ENCODE data around the gene ZNF592.

The ZNF592 gene

GRCh38 chr15:84828086-84828908 lies 79.9 kb downstream of the ZNF592 start:
- no peak overlapping the region for H2AFZ ChIP-seq (ENCODE audit: low read length, unreplicated experiment)

GRCh38 chr15:84829428-84829827 lies 81.0 kb downstream of the ZNF592 start:
- H3K36me3 ChIP-seq (ENCODE audit: insufficient read depth, low read length): no peaks in the 10 kb centered on the region
- H3K27me3 ChIP-seq (ENCODE audit: insufficient read depth, low read length): peaks cover 4% of the 10 kb centered on the region; the same call in 1 of the 2 replicates
- no peaks in the 10 kb centered on the region for H3K79me2 ChIP-seq (ENCODE audit: control insufficient read depth, insufficient read depth, low read length, unreplicated experiment)
- H3K27ac ChIP-seq (ENCODE audit: low read depth, low read length): no peak overlapping the region
- peaks cover 7% of the 10 kb centered on the region for H3K4me1 ChIP-seq (ENCODE audit: control insufficient read depth, insufficient read depth, low read length, unreplicated experiment)
- no peak overlapping the region for H2AFZ ChIP-seq (ENCODE audit: low read length, unreplicated experiment)
- H3K4me3 ChIP-seq (ENCODE audit: low read depth, low read length): no peak overlapping the region

More at GRCh38 chr15:84828086-84828908, 79.9 kb downstream of the ZNF592 start:
- H3K4me3 ChIP-seq (ENCODE audit: low read depth, low read length): no peak overlapping the region
- peaks cover 4% of the 10 kb centered on the region; the same call in 1 of the 2 replicates for H3K27me3 ChIP-seq (ENCODE audit: insufficient read depth, low read length)
- peaks cover 3% of the 10 kb centered on the region for H3K4me1 ChIP-seq (ENCODE audit: control insufficient read depth, insufficient read depth, low read length, unreplicated experiment)
- no peaks in the 10 kb centered on the region for H3K79me2 ChIP-seq (ENCODE audit: control insufficient read depth, insufficient read depth, low read length, unreplicated experiment)
- H3K36me3 ChIP-seq (ENCODE audit: insufficient read depth, low read length): no peaks in the 10 kb centered on the region
- no peak overlapping the region for H3K27ac ChIP-seq (ENCODE audit: low read depth, low read length)

GRCh38 chr15:84830036-84830435 lies 81.6 kb downstream of the ZNF592 start:
- H3K27me3 ChIP-seq (ENCODE audit: insufficient read depth, low read length): peaks cover 4% of the 10 kb centered on the region; the same call in 1 of the 2 replicates
- no peak overlapping the region for H3K27ac ChIP-seq (ENCODE audit: low read depth, low read length)
- no peak overlapping the region for H3K4me3 ChIP-seq (ENCODE audit: low read depth, low read length)
- H3K79me2 ChIP-seq (ENCODE audit: control insufficient read depth, insufficient read depth, low read length, unreplicated experiment): no peaks in the 10 kb centered on the region
- H3K36me3 ChIP-seq (ENCODE audit: insufficient read depth, low read length): no peaks in the 10 kb centered on the region
- H3K4me1 ChIP-seq (ENCODE audit: control insufficient read depth, insufficient read depth, low read length, unreplicated experiment): peaks cover 7% of the 10 kb centered on the region
- H2AFZ ChIP-seq (ENCODE audit: low read length, unreplicated experiment): no peak overlapping the region

GRCh38 chr15:84831028-84831427 lies 82.6 kb downstream of the ZNF592 start:
- Histone ChIP-seq H2AFZ (ENCODE audit: low read length, unreplicated experiment) (no peak overlapping the region), H3K36me3 (ENCODE audit: insufficient read depth, low read length) (no peaks in the 10 kb centered on the region), H3K4me3 (ENCODE audit: low read depth, low read length) (no peak overlapping the region), H3K27ac (ENCODE audit: low read depth, low read length) (no peak overlapping the region), H3K79me2 (ENCODE audit: control insufficient read depth, insufficient read depth, low read length, unreplicated experiment) (no peaks in the 10 kb centered on the region), H3K4me1 (ENCODE audit: control insufficient read depth, insufficient read depth, low read length, unreplicated experiment) (peaks cover 7% of the 10 kb centered on the region), H3K27me3 (ENCODE audit: insufficient read depth, low read length) (peaks cover 4% of the 10 kb centered on the region; the same call in 1 of the 2 replicates)

DNA sequence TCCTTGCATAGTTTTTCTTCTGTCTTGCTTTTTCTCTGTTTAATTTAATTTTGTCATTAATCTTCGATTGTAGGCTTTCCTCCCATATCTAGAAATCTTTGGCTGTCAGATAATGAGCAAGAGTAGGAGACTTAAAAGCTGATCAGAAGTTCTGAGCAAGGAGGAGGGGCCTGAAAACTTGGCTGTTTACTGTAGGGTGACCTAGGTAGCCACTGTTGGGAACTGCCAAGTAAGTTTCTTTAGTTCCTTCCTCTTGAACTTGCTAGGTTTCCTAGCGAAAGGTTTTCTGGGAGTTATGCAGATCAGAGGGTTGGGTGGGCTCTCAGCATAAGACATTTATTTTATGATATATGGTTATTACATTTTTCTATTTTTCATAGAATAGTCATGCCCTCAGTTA lies 83.2 kb downstream of the ZNF592 start:
- H3K4me1 ChIP-seq (ENCODE audit: control insufficient read depth, insufficient read depth, low read length, unreplicated experiment): peaks cover 7% of the 10 kb centered on the region
- no peaks in the 10 kb centered on the region for H3K79me2 ChIP-seq (ENCODE audit: control insufficient read depth, insufficient read depth, low read length, unreplicated experiment)
- peaks cover 4% of the 10 kb centered on the region; the same call in 1 of the 2 replicates for H3K27me3 ChIP-seq (ENCODE audit: insufficient read depth, low read length)
- no peak overlapping the region for H3K27ac ChIP-seq (ENCODE audit: low read depth, low read length)
- no peaks in the 10 kb centered on the region for H3K36me3 ChIP-seq (ENCODE audit: insufficient read depth, low read length)
- no peak overlapping the region for H3K4me3 ChIP-seq (ENCODE audit: low read depth, low read length)
- H2AFZ ChIP-seq (ENCODE audit: low read length, unreplicated experiment): no peak overlapping the region

- Histone ChIP-seq H3K27ac (ENCODE audit: low read depth, low read length) (no peak overlapping the region), H3K79me2 (ENCODE audit: control insufficient read depth, insufficient read depth, low read length, unreplicated experiment) (no peaks in the 10 kb centered on the region), H3K27me3 (ENCODE audit: insufficient read depth, low read length) (peaks cover 4% of the 10 kb centered on the region; the same call in 1 of the 2 replicates), H2AFZ (ENCODE audit: low read length, unreplicated experiment) (no peak overlapping the region), H3K36me3 (ENCODE audit: insufficient read depth, low read length) (no peaks in the 10 kb centered on the region), H3K4me3 (ENCODE audit: low read depth, low read length) (no peak overlapping the region), H3K4me1 (ENCODE audit: control insufficient read depth, insufficient read depth, low read length, unreplicated experiment) (peaks cover 7% of the 10 kb centered on the region)
Observed at GRCh38 chr15:84832448-84833040, 84.2 kb downstream of the ZNF592 start.

GRCh38 chr15:84833447-84834228 lies 85.2 kb downstream of the ZNF592 start:
- H3K79me2 ChIP-seq (ENCODE audit: control insufficient read depth, insufficient read depth, low read length, unreplicated experiment): no peaks in the 10 kb centered on the region
- peaks cover 4% of the 10 kb centered on the region; the same call in 1 of the 2 replicates for H3K27me3 ChIP-seq (ENCODE audit: insufficient read depth, low read length)
- H2AFZ ChIP-seq (ENCODE audit: low read length, unreplicated experiment): no peak overlapping the region
- H3K36me3 ChIP-seq (ENCODE audit: insufficient read depth, low read length): no peaks in the 10 kb centered on the region
- no peak overlapping the region for H3K4me3 ChIP-seq (ENCODE audit: low read depth, low read length)
- H3K27ac ChIP-seq (ENCODE audit: low read depth, low read length): no peak overlapping the region
- H3K4me1 ChIP-seq (ENCODE audit: control insufficient read depth, insufficient read depth, low read length, unreplicated experiment): peaks cover 7% of the 10 kb centered on the region

DNA sequence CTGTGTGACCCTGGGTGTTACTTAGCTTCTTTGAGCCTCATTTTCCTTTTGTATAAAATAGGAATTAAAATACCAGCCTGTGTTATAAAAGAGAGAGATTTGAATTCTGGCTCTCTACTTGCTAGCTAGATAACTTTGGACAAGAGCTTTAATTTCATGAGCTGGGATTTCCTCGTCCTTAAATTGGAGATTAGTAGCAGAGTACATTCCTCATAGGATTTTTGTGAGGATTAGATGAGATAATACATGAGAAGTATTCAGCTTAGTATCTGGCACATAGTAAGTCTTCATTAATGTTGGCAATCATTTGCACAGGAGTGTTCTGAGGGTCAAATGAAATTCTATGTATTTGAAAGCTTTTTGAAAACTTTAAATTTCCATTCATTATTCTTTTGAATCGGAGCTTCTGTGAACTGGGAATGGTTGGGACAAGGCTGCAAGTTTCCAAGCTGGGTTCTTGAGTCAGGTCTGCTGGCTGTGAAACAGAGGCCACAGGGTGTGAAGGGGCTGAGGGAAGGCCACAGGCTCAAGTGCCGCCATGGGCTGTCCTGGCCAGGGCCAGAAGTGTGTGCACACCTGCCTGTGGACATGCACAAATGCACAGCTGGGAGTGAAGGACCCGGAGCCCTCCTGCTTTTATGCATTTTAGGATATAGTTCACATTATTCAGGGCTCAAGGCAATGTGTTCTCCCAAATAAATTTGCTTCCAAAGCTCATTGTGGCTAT lies 86.0 kb downstream of the ZNF592 start:
- H3K36me3 ChIP-seq (ENCODE audit: insufficient read depth, low read length): no peaks in the 10 kb centered on the region
- H3K27me3 ChIP-seq (ENCODE audit: insufficient read depth, low read length): peaks cover 4% of the 10 kb centered on the region; the same call in 1 of the 2 replicates
- H3K79me2 ChIP-seq (ENCODE audit: control insufficient read depth, insufficient read depth, low read length, unreplicated experiment): no peaks in the 10 kb centered on the region
- H2AFZ ChIP-seq (ENCODE audit: low read length, unreplicated experiment): no peak overlapping the region
- H3K4me3 ChIP-seq (ENCODE audit: low read depth, low read length): no peak overlapping the region
- no peak overlapping the region for H3K27ac ChIP-seq (ENCODE audit: low read depth, low read length)
- H3K4me1 ChIP-seq (ENCODE audit: control insufficient read depth, insufficient read depth, low read length, unreplicated experiment): peaks cover 7% of the 10 kb centered on the region

DNA sequence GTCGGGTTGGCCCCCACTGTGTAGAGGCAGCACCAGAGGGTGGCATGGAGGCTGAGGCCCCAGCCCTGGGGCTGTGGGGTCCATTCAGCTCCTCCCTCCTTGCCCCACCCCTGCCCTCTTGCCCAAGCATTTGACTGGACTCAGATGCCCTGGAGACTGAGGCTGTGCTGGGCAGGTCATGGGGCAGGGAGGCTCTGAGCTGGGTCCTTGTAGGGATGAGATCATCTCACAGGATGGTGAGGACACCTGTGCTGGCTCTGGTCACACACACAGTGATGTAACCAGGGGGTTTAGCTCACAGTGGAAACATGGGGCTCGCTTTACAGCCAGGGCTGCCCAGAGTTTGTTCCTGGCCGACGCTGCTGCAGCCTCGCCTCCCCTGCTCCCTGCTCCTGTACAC lies 86.6 kb downstream of the ZNF592 start:
- peaks cover 4% of the 10 kb centered on the region; the same call in 1 of the 2 replicates for H3K27me3 ChIP-seq (ENCODE audit: insufficient read depth, low read length)
- H2AFZ ChIP-seq (ENCODE audit: low read length, unreplicated experiment): no peak overlapping the region
- peaks cover 7% of the 10 kb centered on the region for H3K4me1 ChIP-seq (ENCODE audit: control insufficient read depth, insufficient read depth, low read length, unreplicated experiment)
- no peaks in the 10 kb centered on the region for H3K79me2 ChIP-seq (ENCODE audit: control insufficient read depth, insufficient read depth, low read length, unreplicated experiment)
- H3K36me3 ChIP-seq (ENCODE audit: insufficient read depth, low read length): no peaks in the 10 kb centered on the region
- H3K4me3 ChIP-seq (ENCODE audit: low read depth, low read length): no peak overlapping the region
- no peak overlapping the region for H3K27ac ChIP-seq (ENCODE audit: low read depth, low read length)
